ENCODE measurements around the gene NOX1.

NOX1 gene

GRCh38 chrX:100874325-100874724 is at the start of gene NOX1:
TSS of gene NOX1 (minus strand) at chrX:100874359. CDS start at chrX:100874139, 220 bp downstream.
- Histone ChIP-seq H2AFZ (ENCODE audit: low read depth, low read length, severe bottlenecking) (no peak within 1 kb of the TSS), H3K4me3 (ENCODE audit: insufficient read depth, low read length, poor library complexity, severe bottlenecking) (no peak within 1 kb of the TSS), H3F3A (ENCODE audit: insufficient read depth) (no peaks in the 10 kb centered on the region), H3K27me3 (ENCODE audit: low read length) (no peaks in the 10 kb centered on the region), H4K20me1 (ENCODE audit: low read depth, low read length) (no peaks in the 10 kb centered on the region), H3K79me2 (ENCODE audit: insufficient read depth, low read length) (no peaks in the 10 kb centered on the region), H3K4me2 (ENCODE audit: low read depth, low read length, poor library complexity, severe bottlenecking) (no peak within 1 kb of the TSS), H3K9ac (ENCODE audit: low read length) (no peak within 1 kb of the TSS), H3K27ac (ENCODE audit: low read depth, low read length) (no peak within 1 kb of the TSS), H3K9me3 (ENCODE audit: insufficient read depth, low read length) (no peaks in the 10 kb centered on the region), H3K9me2 (replicated peaks; ENCODE audit: insufficient read depth, low read length) (no peaks in the 10 kb centered on the region), H3K36me3 (ENCODE audit: low read length) (no peaks in the 10 kb centered on the region)
- TF ChIP-seq CTCF (IDR thresholded peaks at IDR 0.05; ENCODE audit: insufficient read depth, low read length, poor library complexity, severe bottlenecking) (no peak), EZH2phosphoT487 (conservative IDR thresholded peaks at IDR 0.05; ENCODE audit: low read length) (no peak)

GRCh38 chrX:100915562-100915961 is 41.4 kb upstream of the NOX1 start:
- H3K9me2 ChIP-seq (replicated peaks; ENCODE audit: insufficient read depth, low read length): no peaks in the 10 kb centered on the region
- no peaks in the 10 kb centered on the region for H4K20me1 ChIP-seq (ENCODE audit: low read depth, low read length)
- H3K4me3 ChIP-seq (ENCODE audit: insufficient read depth, low read length, poor library complexity, severe bottlenecking): no peak overlapping the region

GRCh38 chrX:100913111-100913510 is 39.0 kb upstream of the NOX1 start:
- no peak overlapping the region for H3K9ac ChIP-seq (ENCODE audit: low read length)
- H3K9me2 ChIP-seq (replicated peaks; ENCODE audit: insufficient read depth, low read length): no peaks in the 10 kb centered on the region
- no peaks in the 10 kb centered on the region for H3F3A ChIP-seq (ENCODE audit: insufficient read depth)
- H3K4me3 ChIP-seq (ENCODE audit: insufficient read depth, low read length, poor library complexity, severe bottlenecking): no peak overlapping the region
- no peaks in the 10 kb centered on the region for H3K79me2 ChIP-seq (ENCODE audit: insufficient read depth, low read length)
- no peak overlapping the region for H3K27ac ChIP-seq (ENCODE audit: low read depth, low read length)
- no peak overlapping the region for H3K4me2 ChIP-seq (ENCODE audit: low read depth, low read length, poor library complexity, severe bottlenecking)
- no peaks in the 10 kb centered on the region for H3K9me3 ChIP-seq (ENCODE audit: insufficient read depth, low read length)
- TF ChIP-seq CTCF (IDR thresholded peaks at IDR 0.05; ENCODE audit: insufficient read depth, low read length, poor library complexity, severe bottlenecking): no peak
- no peak for TF ChIP-seq EZH2phosphoT487 (conservative IDR thresholded peaks at IDR 0.05; ENCODE audit: low read length)
- no peaks in the 10 kb centered on the region for H3K36me3 ChIP-seq (ENCODE audit: low read length)
- no peaks in the 10 kb centered on the region for H3K27me3 ChIP-seq (ENCODE audit: low read length)
- H4K20me1 ChIP-seq (ENCODE audit: low read depth, low read length): no peaks in the 10 kb centered on the region
- H2AFZ ChIP-seq (ENCODE audit: low read depth, low read length, severe bottlenecking): no peak overlapping the region

More at GRCh38 chrX:100915562-100915961, 41.4 kb upstream of the NOX1 start:
- H3K27ac ChIP-seq (ENCODE audit: low read depth, low read length): no peak overlapping the region
- no peaks in the 10 kb centered on the region for H3K79me2 ChIP-seq (ENCODE audit: insufficient read depth, low read length)
- H3K9me3 ChIP-seq (ENCODE audit: insufficient read depth, low read length): no peaks in the 10 kb centered on the region
- H3K9ac ChIP-seq (ENCODE audit: low read length): no peak overlapping the region
- TF ChIP-seq EZH2phosphoT487 (conservative IDR thresholded peaks at IDR 0.05; ENCODE audit: low read length) (no peak), CTCF (IDR thresholded peaks at IDR 0.05; ENCODE audit: insufficient read depth, low read length, poor library complexity, severe bottlenecking) (no peak)
- H2AFZ ChIP-seq (ENCODE audit: low read depth, low read length, severe bottlenecking): no peak overlapping the region
- H3K4me2 ChIP-seq (ENCODE audit: low read depth, low read length, poor library complexity, severe bottlenecking): no peak overlapping the region
- no peaks in the 10 kb centered on the region for H3K27me3 ChIP-seq (ENCODE audit: low read length)
- H3F3A ChIP-seq (ENCODE audit: insufficient read depth): no peaks in the 10 kb centered on the region
- H3K36me3 ChIP-seq (ENCODE audit: low read length): no peaks in the 10 kb centered on the region

Data from SU-DHL-6 (cell line).